Esophagus muscularis mucosa (tissue), 4 donors: ENCODE measurements around the gene SRSF6. TPM values are rescaled to one million over a fixed set of nuclear protein-coding genes. Genes with fewer than 3 reads are reported as not detected.

Experiments used
- DNase-seq: peaks from one replicate; pipeline ENCODE4 v3.0.0-alpha.2; 2017; ENCODE audit errors: extremely low spot score
- H3K27ac ChIP-seq, 4 donors: fragments of 200-600 bp; sonication (generic); replicated peaks in 1 of 4; 1 replicate in 3 of 4; 2 replicates in 1 of 4; pipeline ENCODE4 v1.5.1; 2016 to 2019; ENCODE audit warnings: mild to moderate bottlenecking in 1 of 4
- H3K27me3 ChIP-seq, 4 donors: fragments of 200-600 bp; sonication (generic); one replicate each; pipeline versions ENCODE4 v1.5.1 to v1.6.0; 2016 to 2019
- H3K36me3 ChIP-seq, 4 donors: fragments of 200-600 bp; sonication (generic); one replicate each; pipeline ENCODE4 v1.5.1; 2016 to 2019
- H3K4me1 ChIP-seq, 4 donors: fragments of 200-600 bp; sonication (generic); one replicate each; pipeline ENCODE4 v1.5.1; 2016 to 2019
- H3K4me3 ChIP-seq, 4 donors: fragments of 200-600 bp; sonication (generic); 1 replicate in 2 of 4; 2 replicates in 2 of 4; pipeline ENCODE4 v1.5.1; 2016 to 2019; ENCODE audit warnings: mild to moderate bottlenecking in 4 of 4, moderate library complexity in 1 of 4
- H3K9me3 ChIP-seq, 4 donors: fragments of 200-600 bp; sonication (generic); 1 replicate in 3 of 4; 2 replicates in 1 of 4; pipeline ENCODE4 v1.5.1; 2016 to 2019
- CTCF ChIP-seq, 3 experiments: fragments of 200-600 bp in 2 of 3; fragments of 450-650 bp in 1 of 3; sonication (generic) in 2 of 3; IDR thresholded peaks; one replicate each; pipeline ENCODE4 v1.5.1; 2017 to 2019; ENCODE audit warnings: antibody characterized with exemption in 3 of 3, mild to moderate bottlenecking in 2 of 3, moderate library complexity in 1 of 3
- EP300 ChIP-seq: sonication (generic); formaldehyde crosslinking; IDR thresholded peaks from one replicate; pipeline ENCODE4 v1.6.1; 2017; ENCODE audit warnings: antibody characterized with exemption
- POLR2A ChIP-seq: fragments of 450-650 bp; IDR thresholded peaks from one replicate; pipeline ENCODE4 v1.6.1; 2017; ENCODE audit warnings: antibody characterized with exemption, moderate library complexity, mild to moderate bottlenecking, low read depth
- POLR2AphosphoS5 ChIP-seq, 2 donors: sonication (generic); formaldehyde crosslinking; IDR thresholded peaks; one replicate each; pipeline ENCODE4 v1.6.1; 2017; ENCODE audit warnings: antibody characterized with exemption in 2 of 2
- WGBS: methylation state at CpG from one replicate; pipeline ENCODE4 v1.1.5; 2018; 5-methylcytosine and 5-hydroxymethylcytosine counted together
- intact Hi-C: fragments of 100-400 bp; cut with DNase I; formaldehyde crosslinking; loops from one replicate; pipeline ENCODE4 v1.15.1; 2023
- small RNA-seq, 3 donors: library from RNA; depleted of rRNA; stranded (forward); fragments of <200 nt; gene quantifications; one replicate each; pipeline ENCODE3, GENCODE V24; 2016
- total RNA-seq, 4 donors: library from RNA; depleted of rRNA; stranded (reverse); fragments of >200 nt; gene quantifications; one replicate each; pipeline versions ENCODE4 v1.1.0 to v1.2.1, GENCODE V29; 2016

SRSF6 gene
- total RNA-seq, 4 donors from 2014 or later, result 22.4 to 46.1 (median 25.3) TPM

GRCh38 chr20:43508106-43508505 is 50.4 kb downstream of the SRSF6 start:
- Histone ChIP-seq H3K36me3 (no peaks in the 10 kb centered on the region), H3K9me3 (no peaks in the 10 kb centered on the region), H3K4me1 (peaks cover under 1 to 21% (median 20%) of the 10 kb centered on the region in 4 donors), H3K27me3 (peaks cover 0 to 32% (median 2%) of the 10 kb centered on the region in 4 donors), H3K4me3 (peak overlapping the region; percentile 60 to 72 (median 64)), H3K27ac (no peak overlapping the region)
- TF ChIP-seq POLR2AphosphoS5 (IDR thresholded peaks at IDR 0.05) (no peak), CTCF (IDR thresholded peaks at IDR 0.05) (no peak), POLR2A (no peak), EP300 (no peak)
- intact Hi-C loops, result no loop called here
- 13% methylated on average over 22 of the region's 22 CpGs for WGBS
- DNase-seq, result no peak

- H3K27ac ChIP-seq, result no peak overlapping the region
Observed at GRCh38 chr20:43508604-43509040, 50.9 kb downstream of the SRSF6 start.

DNA sequence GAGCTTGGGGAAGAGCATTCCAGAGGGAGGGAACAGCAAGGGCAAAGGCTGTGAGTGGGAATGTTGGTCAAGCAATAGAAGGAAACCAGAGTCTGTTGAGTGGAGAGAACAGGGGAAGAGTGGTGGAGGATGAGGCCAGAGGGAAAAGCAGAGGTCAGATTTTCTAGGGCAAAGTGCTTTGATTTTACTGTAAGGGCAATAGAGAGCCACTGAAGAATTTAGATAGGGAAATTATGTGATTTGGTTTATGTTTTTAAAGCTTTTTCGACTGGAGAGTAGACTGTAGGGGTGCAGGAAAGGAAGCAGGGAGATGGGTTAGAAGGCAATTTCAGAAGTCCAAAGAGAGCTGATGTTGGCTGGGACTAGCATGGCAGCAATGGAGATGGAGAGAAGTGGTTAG is 54.2 kb downstream of the SRSF6 start:
- no peak for DNase-seq
- no peaks in the 10 kb centered on the region for H3K36me3 ChIP-seq
- intact Hi-C loops, result loop anchor here (5.0 kb wide), 1 partner anchor 50 kb away; no protein-coding TSS in a partner anchor

More at GRCh38 chr20:43508604-43509040, 50.9 kb downstream of the SRSF6 start:
- peak overlapping the region in 2 of 4 donors; percentile 60 to 64 for H3K4me3 ChIP-seq
- intact Hi-C loops, result no loop called here
- DNase-seq, result no peak
- H3K36me3 ChIP-seq, result no peaks in the 10 kb centered on the region
- WGBS, result 93% methylated on average over 11 of the region's 11 CpGs
- peaks cover 4 to 26% (median 25%) of the 10 kb centered on the region in 4 donors for H3K4me1 ChIP-seq
- no peak for TF ChIP-seq EP300
- TF ChIP-seq CTCF (IDR thresholded peaks at IDR 0.05), result no peak
- TF ChIP-seq POLR2AphosphoS5 (IDR thresholded peaks at IDR 0.05), result no peak
- no peak for TF ChIP-seq POLR2A
- peaks cover 0 to 32% (median 2%) of the 10 kb centered on the region in 4 donors for H3K27me3 ChIP-seq
- H3K9me3 ChIP-seq, result no peaks in the 10 kb centered on the region

GRCh38 chr20:43513372-43513930 is 55.8 kb downstream of the SRSF6 start:
- DNase-seq, result no peak
- intact Hi-C loops, result loop anchor here (5.0 kb wide), 1 partner anchor 51 kb away; no protein-coding TSS in a partner anchor
- Histone ChIP-seq H3K27me3 (peaks cover 0 to 8% (median 0%) of the 10 kb centered on the region in 4 donors), H3K9me3 (no peaks in the 10 kb centered on the region), H3K27ac (peak overlapping the region; percentile 55 to 81 (median 78)), H3K36me3 (no peaks in the 10 kb centered on the region), H3K4me3 (peak overlapping the region; percentile 60 to 72 (median 65)), H3K4me1 (peaks cover 4 to 26% (median 24%) of the 10 kb centered on the region in 4 donors)
- TF ChIP-seq CTCF (IDR thresholded peaks at IDR 0.05) (no peak), POLR2AphosphoS5 (IDR thresholded peaks at IDR 0.05) (no peak), EP300 (no peak), POLR2A (no peak)
- WGBS, result 73% methylated on average over 5 of the region's 10 CpGs

More for the DNA sequence above, 54.2 kb downstream of the SRSF6 start:
- TF ChIP-seq EP300, result no peak
- no peak for TF ChIP-seq CTCF (IDR thresholded peaks at IDR 0.05)
- no peak for TF ChIP-seq POLR2A
- TF ChIP-seq POLR2AphosphoS5 (IDR thresholded peaks at IDR 0.05), result no peak
- Histone ChIP-seq H3K9me3 (no peaks in the 10 kb centered on the region), H3K4me3 (no peak overlapping the region), H3K27ac (no peak overlapping the region), H3K27me3 (peaks cover 0 to 24% (median under 1%) of the 10 kb centered on the region in 4 donors), H3K4me1 (peaks cover 4 to 42% (median 38%) of the 10 kb centered on the region in 4 donors)
- WGBS, result 92% methylated on average over 1 of the region's 1 CpG

Small RNA genes lying within 50 kb of the gene (small RNA-seq; reads per million reads assigned to genes)
- gene RF00019, result 0 reads per million in 3 donors
- 0 reads per million in 3 donors for gene RNU6-1251P

Other genes with a start within 250 kb of the SRSF6 start
- 10 to 100 TPM in 1 of 4 donors, 1 to 10 TPM in 3; 5.6 to 19.5 (median 8.5) TPM for gene L3MBTL1, start 49.8 kb downstream of the SRSF6 start, total RNA-seq
- 1 to 10 TPM in 1 of 4 donors, under 1 TPM in 2, not detected in 1; 0.42 to 1.3 (median 0.66) TPM for gene SGK2, start 101.1 kb downstream of the SRSF6 start, total RNA-seq
- gene IFT52, start 133.0 kb downstream of the SRSF6 start, total RNA-seq, result 10 to 100 TPM; 17.4 to 20.9 (median 18.9) TPM
- gene MYBL2, start 209.2 kb downstream of the SRSF6 start, total RNA-seq, result under 1 TPM in 3 of 4 donors, not detected in 1; 0.11 to 0.33 (median 0.19) TPM